ENCODE results near the gene BAHCC1.

DNA sequence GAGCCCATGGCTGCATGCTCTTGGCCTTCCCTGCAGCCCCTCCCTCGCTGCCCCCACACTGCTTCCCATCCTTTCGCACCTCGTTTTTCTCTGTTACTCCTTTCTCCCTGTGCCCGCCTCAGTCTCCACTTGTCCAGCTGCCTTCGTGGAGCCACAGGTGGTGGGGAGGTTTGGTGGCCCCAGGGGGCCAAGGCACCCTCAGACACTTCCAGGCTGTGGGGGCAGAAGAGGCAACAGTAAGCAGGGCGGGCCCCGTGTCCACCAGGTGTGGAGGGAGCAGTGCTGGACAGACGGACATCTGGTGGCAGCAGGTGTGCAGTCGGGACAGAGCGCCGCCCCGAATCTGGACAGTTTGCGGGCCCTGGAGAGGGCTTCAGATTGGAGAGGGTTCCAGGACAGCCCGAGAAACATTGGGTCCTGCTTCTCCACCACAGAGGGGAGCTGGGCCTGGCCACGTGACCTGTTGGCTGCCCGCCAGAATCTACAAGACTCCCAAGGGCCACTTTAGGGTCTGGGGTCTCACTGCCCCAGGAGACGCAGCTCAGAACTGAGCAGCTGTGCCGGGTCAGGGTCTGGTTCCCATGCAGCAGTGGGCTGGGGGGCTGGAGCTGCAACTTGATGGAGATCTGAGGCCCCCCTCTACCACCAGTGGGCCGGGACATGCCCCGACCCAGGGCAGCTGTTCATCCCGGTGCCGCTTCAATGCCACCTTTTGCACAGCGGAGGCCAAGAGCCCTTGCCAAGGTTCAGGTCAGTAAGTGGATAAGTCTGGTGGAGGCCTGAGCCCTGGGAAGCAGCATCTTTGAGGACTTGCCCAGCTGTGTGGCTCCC lies 22.8 kb downstream of the BAHCC1 start:
- TF ChIP-seq, protein P1, sequence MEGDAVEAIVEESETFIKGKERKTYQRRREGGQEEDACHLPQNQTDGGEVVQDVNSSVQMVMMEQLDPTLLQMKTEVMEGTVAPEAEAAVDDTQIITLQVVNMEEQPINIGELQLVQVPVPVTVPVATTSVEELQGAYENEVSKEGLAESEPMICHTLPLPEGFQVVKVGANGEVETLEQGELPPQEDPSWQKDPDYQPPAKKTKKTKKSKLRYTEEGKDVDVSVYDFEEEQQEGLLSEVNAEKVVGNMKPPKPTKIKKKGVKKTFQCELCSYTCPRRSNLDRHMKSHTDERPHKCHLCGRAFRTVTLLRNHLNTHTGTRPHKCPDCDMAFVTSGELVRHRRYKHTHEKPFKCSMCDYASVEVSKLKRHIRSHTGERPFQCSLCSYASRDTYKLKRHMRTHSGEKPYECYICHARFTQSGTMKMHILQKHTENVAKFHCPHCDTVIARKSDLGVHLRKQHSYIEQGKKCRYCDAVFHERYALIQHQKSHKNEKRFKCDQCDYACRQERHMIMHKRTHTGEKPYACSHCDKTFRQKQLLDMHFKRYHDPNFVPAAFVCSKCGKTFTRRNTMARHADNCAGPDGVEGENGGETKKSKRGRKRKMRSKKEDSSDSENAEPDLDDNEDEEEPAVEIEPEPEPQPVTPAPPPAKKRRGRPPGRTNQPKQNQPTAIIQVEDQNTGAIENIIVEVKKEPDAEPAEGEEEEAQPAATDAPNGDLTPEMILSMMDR (conservative IDR thresholded peaks at IDR 0.05; ENCODE audit: low read length) = no peak
- TF ChIP-seq EZH2phosphoT487 (IDR thresholded peaks at IDR 0.05; ENCODE audit: borderline replicate concordance) = no peak
